ENCODE measurements around the gene ARID1B. TPM values are rescaled to one million over a fixed set of nuclear protein-coding genes. Genes with fewer than 3 reads are reported as not detected.
A peak's percentile ranks its signal among the peaks of the same experiment; 100 is the strongest.

Gene ARID1B
- total RNA-seq (2014; rRNA removed) (24.1 and 24.2 TPM in 2 replicates), Bru-seq, nascent RNA (percentile 84 among the genes with signal in this experiment), BruChase-seq, experiment 1, labeled RNA remaining after a 6-hour chase (percentile 67 among the genes with signal in this experiment), BruChase-seq, experiment 2, labeled RNA remaining after a 2-hour chase (percentile 77 among the genes with signal in this experiment)
- long read RNA-seq, full-length matches to known transcripts = 29 of 66 reads
- long read RNA-seq, partial matches to known transcripts = 27 of 66 reads
- long read RNA-seq, other reads (novel, unspliced or antisense) = 10 of 66 reads

DNA sequence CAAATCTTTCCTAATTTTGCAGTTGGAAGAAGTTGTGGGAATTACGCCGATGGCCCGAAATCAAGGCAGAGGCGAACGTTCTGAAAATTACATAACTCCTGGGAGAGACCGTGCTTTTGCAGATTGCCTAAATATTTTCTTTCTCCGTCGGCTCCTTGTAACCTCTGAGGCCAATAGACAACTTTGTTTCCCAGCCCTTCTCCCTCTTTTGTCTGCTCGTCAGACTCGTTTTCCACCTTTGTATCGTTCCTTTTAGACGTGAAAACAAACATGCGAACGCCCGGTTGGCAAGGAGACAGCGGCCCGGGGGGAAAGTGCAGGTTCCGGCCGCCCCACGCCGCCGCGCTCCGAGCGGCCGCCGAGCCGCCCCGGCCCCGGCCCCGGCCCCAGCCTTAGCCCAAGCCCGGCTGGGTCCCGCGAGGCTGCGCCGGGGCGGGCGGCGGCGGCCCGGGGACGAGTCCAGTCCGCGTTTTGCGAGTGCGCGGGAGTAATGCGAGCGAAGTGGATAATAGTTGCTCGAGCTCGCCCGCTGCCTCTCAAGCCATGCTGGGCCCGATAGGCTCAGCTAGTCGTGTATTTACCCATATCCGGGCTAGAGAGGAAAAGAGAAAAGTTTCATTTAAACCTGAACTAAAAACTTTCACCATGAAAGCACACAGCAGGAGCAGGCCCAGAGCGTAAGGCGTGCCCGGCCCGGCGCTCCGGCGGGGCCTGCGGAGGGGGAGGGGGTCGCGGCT, at the start of gene ARID1B:
ARID1B (plus strand) TSS at position 539 of the 737 bp plus-strand sequence. CDS start 303 bp downstream, outside the sequence.
- no peaks in the 10 kb centered on the region for H3F3A ChIP-seq (ENCODE audit: low read length, unreplicated experiment)
- peak within 1 kb of the TSS; percentile 91 for H3K27ac ChIP-seq (ENCODE audit: low read length)
- CTCF ChIA-PET = no interaction called here
- no peaks in the 10 kb centered on the region for H3K27me3 ChIP-seq (ENCODE audit: low read length)
- no peaks in the 10 kb centered on the region for H3K36me3 ChIP-seq (ENCODE audit: low read depth, low read length)
- peak within 1 kb of the TSS; percentile 86 for H2AFZ ChIP-seq (ENCODE audit: low read length)
- H3K4me3 ChIP-seq (ENCODE audit: low read length) = peak within 1 kb of the TSS; percentile 93
- ATAC-seq = peak; percentile 36
- H3K79me2 ChIP-seq (ENCODE audit: low read length) = peaks cover 50% of the 10 kb centered on the region
- peak within 1 kb of the TSS; percentile 99 for H3K4me2 ChIP-seq (ENCODE audit: low read length)
- BruUV-seq (replicated peaks) = no TSS peak
- peak within 1 kb of the TSS; percentile 96 for H3K9ac ChIP-seq (ENCODE audit: low read length)
- no peaks in the 10 kb centered on the region for H3K9me3 ChIP-seq (ENCODE audit: low read length)
- peaks cover 15% of the 10 kb centered on the region for H4K20me1 ChIP-seq (ENCODE audit: low read length)
- TF ChIP-seq, protein P1, sequence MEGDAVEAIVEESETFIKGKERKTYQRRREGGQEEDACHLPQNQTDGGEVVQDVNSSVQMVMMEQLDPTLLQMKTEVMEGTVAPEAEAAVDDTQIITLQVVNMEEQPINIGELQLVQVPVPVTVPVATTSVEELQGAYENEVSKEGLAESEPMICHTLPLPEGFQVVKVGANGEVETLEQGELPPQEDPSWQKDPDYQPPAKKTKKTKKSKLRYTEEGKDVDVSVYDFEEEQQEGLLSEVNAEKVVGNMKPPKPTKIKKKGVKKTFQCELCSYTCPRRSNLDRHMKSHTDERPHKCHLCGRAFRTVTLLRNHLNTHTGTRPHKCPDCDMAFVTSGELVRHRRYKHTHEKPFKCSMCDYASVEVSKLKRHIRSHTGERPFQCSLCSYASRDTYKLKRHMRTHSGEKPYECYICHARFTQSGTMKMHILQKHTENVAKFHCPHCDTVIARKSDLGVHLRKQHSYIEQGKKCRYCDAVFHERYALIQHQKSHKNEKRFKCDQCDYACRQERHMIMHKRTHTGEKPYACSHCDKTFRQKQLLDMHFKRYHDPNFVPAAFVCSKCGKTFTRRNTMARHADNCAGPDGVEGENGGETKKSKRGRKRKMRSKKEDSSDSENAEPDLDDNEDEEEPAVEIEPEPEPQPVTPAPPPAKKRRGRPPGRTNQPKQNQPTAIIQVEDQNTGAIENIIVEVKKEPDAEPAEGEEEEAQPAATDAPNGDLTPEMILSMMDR (conservative IDR thresholded peaks at IDR 0.05; ENCODE audit: low read depth, low read length) = no peak
- no peak for TF ChIP-seq EZH2 (IDR thresholded peaks at IDR 0.05; ENCODE audit: low read length, unreplicated experiment)
- TF ChIP-seq EZH2phosphoT487 (IDR thresholded peaks at IDR 0.05; ENCODE audit: borderline replicate concordance, low read length) = no peak
- peak; percentile 60 for DNase-seq
- peaks cover 22% of the 10 kb centered on the region for H3K4me1 ChIP-seq (ENCODE audit: insufficient read depth, low read length)
- POLR2A ChIA-PET (ENCODE audit: unreplicated experiment) = no interaction called here
- H3K9me2 ChIP-seq (replicated peaks; ENCODE audit: low read length) = no peaks in the 10 kb centered on the region
- intact Hi-C loops (cut with micrococcal nuclease) = loop anchor here (1.0 to 5.0 kb wide), 2 partner anchors 90 to 210 kb away; no protein-coding TSS in a partner anchor

DNA sequence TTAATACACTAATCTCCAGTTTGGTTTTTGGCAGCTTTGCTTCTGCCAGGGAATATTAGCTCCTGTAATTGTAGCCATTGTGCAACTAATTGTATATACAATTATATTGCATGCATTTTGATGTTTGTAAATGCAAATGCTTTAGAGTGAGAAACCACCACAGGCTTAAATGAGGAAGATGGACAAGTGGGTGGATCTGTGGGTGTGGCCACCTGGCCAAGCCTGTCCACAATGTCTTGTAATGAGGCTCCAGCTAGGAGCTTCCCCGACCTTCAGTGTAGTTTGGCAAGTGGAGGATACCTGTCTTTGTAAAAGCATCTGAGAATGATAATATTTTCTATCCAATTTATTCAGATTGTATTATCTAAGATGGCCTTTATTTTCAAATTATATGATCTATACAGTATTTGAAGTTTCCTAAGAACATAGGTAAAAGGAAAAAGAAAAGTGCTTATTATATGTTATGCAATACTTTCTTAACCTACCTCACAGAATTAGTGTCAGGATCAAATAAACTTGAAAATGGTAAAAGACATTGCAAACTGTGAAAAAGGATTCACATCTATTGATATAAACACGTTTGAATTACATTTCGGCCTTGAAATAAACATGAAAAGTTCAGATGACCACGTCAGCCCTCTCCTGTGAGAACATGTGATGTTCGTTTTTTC, 49.3 kb upstream of the ARID1B start:
- no peak for DNase-seq
- CTCF ChIA-PET = no interaction called here
- intact Hi-C loops (cut with micrococcal nuclease) = no loop called here
- Histone ChIP-seq H3F3A (ENCODE audit: low read length, unreplicated experiment) (no peaks in the 10 kb centered on the region), H3K4me3 (ENCODE audit: low read length) (no peak overlapping the region), H3K4me2 (ENCODE audit: low read length) (no peak overlapping the region), H3K27ac (ENCODE audit: low read length) (no peak overlapping the region), H4K20me1 (ENCODE audit: low read length) (no peaks in the 10 kb centered on the region), H3K9me3 (ENCODE audit: low read length) (no peaks in the 10 kb centered on the region), H3K4me1 (ENCODE audit: insufficient read depth, low read length) (peaks cover 11% of the 10 kb centered on the region; the same call in 1 of the 2 replicates), H3K9ac (ENCODE audit: low read length) (no peak overlapping the region), H2AFZ (ENCODE audit: low read length) (no peak overlapping the region), H3K27me3 (ENCODE audit: low read length) (no peaks in the 10 kb centered on the region), H3K36me3 (ENCODE audit: low read depth, low read length) (no peaks in the 10 kb centered on the region), H3K79me2 (ENCODE audit: low read length) (no peaks in the 10 kb centered on the region), H3K9me2 (replicated peaks; ENCODE audit: low read length) (no peaks in the 10 kb centered on the region)
- ATAC-seq = no peak
- no TSS peak for BruUV-seq (replicated peaks)
- POLR2A ChIA-PET (ENCODE audit: unreplicated experiment) = no interaction called here
- TF ChIP-seq EZH2phosphoT487 (IDR thresholded peaks at IDR 0.05; ENCODE audit: borderline replicate concordance, low read length) (no peak), EZH2 (IDR thresholded peaks at IDR 0.05; ENCODE audit: low read length, unreplicated experiment) (no peak)
- TF ChIP-seq, protein P1 (conservative IDR thresholded peaks at IDR 0.05; ENCODE audit: low read depth, low read length) = no peak
